Measurements from ENCODE around the gene OSBP.

GRCh38 chr11:59574932-59575502, 40.6 kb downstream of the OSBP start:
- no peak for TF ChIP-seq CTCF (IDR thresholded peaks at IDR 0.05 in 4 of 5, conservative IDR thresholded peaks at IDR 0.05 in 1 of 5)
- no peak for TF ChIP-seq POLR2A (IDR thresholded peaks at IDR 0.05)
